Measurements from ENCODE around the gene KCNH5.

The KCNH5 gene, protein sequence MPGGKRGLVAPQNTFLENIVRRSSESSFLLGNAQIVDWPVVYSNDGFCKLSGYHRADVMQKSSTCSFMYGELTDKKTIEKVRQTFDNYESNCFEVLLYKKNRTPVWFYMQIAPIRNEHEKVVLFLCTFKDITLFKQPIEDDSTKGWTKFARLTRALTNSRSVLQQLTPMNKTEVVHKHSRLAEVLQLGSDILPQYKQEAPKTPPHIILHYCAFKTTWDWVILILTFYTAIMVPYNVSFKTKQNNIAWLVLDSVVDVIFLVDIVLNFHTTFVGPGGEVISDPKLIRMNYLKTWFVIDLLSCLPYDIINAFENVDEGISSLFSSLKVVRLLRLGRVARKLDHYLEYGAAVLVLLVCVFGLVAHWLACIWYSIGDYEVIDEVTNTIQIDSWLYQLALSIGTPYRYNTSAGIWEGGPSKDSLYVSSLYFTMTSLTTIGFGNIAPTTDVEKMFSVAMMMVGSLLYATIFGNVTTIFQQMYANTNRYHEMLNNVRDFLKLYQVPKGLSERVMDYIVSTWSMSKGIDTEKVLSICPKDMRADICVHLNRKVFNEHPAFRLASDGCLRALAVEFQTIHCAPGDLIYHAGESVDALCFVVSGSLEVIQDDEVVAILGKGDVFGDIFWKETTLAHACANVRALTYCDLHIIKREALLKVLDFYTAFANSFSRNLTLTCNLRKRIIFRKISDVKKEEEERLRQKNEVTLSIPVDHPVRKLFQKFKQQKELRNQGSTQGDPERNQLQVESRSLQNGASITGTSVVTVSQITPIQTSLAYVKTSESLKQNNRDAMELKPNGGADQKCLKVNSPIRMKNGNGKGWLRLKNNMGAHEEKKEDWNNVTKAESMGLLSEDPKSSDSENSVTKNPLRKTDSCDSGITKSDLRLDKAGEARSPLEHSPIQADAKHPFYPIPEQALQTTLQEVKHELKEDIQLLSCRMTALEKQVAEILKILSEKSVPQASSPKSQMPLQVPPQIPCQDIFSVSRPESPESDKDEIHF

GRCh38 chr14:63045234-63045611 lies at the start of gene KCNH5:
KCNH5 (minus strand) TSS chr14:63045458; CDS start chr14:63045186, 272 bp downstream.
- no peak for DNase-seq

- no peak for DNase-seq
These were observed 46.2 kb upstream of the KCNH5 start for GRCh38 chr14:63091394-63091996.

DNA sequence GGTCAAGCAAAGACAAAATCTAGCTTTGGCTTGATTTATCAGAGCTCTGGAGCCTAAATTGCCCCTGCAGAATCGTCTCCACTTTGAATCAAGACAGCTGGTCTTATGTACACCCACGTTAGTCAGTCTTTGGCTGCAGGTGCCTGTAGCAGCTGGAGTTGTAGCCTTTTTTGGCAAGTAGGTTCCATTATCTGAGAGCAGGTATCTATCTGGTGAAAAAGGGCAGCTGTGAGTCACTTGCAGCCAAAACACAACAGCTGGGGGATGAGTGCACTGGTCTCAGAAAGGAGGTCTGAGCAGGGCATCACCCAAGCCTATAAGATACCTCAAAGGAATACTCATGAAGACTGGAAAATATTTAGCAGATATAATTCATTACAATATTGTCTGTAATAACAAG lies 43.6 kb upstream of the KCNH5 start:
- no peak for DNase-seq

GRCh38 chr14:63078569-63078968 lies 33.3 kb upstream of the KCNH5 start:
- DNase-seq, result no peak

DNA sequence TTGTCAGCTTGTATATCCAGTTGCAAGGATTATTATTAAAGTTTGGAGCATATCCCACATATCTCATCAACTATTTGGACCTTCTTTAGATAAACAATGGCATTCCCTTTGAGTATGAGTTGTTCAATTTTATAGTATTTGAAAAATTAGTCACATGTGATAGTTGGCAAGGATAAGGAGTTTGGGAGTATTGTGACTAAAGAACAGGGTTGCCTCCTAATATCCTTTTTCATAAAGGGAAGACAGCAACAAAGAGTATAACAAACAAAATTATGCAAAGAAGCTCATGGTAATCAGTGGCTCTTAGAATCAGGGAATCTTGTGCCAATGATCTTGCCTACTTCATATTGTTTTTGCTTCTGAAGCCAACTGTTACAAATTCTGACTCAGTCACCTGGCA lies 31.2 kb upstream of the KCNH5 start:
- DNase-seq, result no peak

DNA sequence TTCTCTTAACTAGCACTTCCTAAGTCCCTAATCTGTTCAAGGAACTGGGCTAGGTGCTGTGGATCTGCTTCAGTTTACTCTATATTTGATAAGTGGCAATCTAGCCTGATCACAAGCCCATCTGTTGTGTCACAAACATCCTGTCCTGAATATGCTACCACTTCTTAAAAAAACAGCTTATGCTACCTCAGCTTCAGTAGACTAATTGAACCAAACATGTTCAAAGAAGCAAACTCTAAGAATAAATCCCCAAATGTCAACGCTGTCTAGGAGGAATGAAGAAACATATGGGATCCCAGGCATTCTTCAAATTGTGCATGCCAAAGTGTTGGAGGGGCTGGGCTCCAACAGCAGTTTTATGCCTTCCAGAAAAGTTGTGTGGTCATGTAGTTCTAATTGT lies 10.4 kb upstream of the KCNH5 start:
- DNase-seq, result no peak

DNA sequence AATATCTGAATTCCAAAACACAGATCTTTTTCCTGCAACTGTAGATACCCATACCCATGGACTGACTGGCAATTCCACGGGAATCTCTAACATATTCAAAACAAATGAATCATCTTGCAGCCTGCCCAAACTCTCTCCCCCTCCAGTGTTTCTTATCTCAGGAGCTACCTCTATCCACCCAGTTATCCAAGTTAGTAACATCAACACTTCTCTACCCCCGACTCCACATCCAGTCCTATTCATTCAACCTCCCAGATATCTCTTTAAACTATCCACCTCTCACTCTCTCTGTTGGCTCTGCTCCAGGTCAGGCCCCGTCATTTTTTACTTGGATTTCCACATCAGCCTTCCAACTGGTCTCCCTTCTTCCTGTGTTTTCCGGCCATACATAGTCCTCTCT lies 6.7 kb upstream of the KCNH5 start:
- no peak for DNase-seq

DNA sequence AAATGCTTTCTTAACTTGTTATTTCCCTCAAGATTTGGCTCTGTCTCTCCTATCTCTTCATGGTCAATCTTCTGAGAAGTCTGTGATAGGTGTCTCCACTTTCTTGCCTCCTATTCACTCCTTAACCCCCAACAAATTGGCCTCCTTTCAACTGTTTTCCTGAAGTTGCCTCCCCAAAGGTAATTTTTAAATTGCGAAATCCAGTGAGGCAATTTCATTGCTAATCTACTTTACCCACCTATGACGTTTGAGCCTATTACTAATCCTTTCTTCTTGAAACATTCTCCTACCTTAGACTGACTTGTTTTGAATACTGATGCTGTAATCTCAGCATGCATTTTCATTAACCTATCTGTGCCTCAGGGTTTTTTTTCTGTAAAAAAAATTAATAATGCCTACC lies 6.0 kb upstream of the KCNH5 start:
- no peak for DNase-seq

DNA sequence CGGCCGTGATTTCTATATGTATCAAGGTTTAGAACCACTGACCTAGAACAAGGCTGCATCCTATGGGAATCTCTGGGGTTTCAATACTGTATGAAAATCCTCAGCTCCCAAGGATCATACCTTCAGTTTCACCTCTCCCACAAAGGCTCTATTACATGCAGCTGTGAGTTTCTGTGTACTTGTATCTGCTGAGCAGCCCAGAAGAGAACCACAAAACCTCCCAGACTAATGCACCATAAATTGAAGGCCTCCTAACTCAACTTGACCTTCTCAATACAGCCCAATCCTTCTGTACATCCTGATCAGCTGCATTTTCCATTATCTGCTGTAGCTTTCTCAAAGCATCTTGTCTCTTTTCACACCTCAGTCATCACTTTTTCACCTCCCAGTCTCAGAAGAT lies 5.4 kb upstream of the KCNH5 start:
- no peak for DNase-seq

DNA sequence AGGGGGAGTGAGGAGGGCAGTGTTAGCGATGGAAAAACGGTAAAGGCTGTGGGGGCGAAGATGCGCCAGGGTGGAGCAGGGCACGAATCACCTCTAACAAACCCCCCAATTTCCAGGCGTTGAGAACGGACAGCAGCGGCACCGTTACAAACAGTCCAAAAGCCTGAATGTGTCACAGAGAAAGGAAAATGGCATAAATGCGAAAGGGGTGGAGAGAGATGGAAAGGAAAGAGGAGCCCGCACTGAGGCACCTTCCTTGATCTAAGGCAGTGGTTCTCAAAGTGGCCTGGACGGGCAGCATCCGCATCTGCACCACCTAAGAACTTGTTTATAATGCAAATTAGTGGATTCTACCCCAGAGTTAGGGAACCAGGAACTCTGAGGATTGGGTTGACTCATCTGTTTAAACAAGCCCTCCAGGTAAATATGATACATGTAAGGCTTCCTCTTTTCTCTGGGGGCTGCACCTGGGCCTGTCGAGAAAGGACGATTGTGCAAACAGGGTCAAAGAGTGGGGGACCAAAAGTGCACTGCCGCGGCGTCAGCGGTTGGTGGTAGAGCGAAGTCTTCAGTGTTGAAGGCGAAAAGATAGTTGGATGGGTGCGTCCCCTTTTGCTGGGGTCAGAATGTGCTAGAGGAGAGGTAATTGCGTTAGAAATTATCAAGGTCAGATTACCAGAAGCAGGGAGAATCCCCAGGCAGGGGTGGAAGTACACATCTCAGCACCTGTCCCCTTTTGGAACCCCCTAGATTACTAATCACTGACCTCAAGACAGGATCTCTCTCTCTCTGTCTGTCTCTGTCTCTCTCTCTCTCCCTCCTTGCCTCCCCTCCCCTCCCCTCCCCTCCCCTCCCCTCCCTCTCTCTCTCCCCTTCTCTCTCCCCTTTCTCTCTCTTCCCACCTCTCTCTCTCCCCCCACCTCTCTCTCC lies 1.3 kb upstream of the KCNH5 start:
- DNase-seq, result no peak

GRCh38 chr14:63045612-63046320 lies 508 bp upstream of the KCNH5 start:
- no peak for DNase-seq

GRCh38 chr14:63039866-63040265 lies 5.4 kb downstream of the KCNH5 start:
- no peak for DNase-seq

DNA sequence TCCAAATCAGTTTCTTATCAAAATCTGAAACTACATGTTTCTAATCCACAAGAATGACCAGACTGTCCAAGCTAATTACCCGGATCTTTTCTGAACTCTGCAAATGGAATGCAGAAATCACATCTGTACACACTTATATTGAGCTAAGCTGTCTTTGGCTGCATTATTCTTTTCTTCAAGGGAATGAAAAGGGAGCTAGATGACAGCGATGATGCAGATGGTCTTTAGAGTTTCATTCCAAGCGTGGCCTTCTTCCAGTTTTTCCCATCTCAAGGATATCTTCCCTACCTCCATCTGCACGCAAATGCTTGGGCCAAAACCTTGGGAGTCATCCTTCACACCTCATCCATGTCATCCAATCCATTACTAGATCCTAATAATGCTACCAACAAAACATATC lies 12.6 kb downstream of the KCNH5 start:
- no peak for DNase-seq

DNA sequence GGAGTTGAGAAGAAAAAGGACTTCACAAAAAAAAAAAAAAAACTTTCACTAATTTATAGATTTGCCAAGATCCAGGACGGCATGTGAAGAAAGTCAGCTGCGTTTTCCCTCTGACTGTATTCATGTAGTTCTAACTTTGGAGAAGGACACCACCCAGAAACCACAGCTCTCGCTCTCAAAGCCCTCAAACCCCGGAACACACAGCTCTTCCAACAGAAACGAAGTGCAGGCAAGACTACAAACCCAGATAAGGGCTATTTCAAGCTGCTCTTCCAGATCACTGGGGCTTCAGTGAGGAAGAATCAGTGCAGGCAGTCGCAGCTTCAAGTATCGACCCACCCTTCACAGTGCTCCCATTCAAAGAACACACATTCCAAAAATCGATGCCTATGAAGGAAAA lies 13.2 kb downstream of the KCNH5 start:
- DNase-seq, result no peak

- DNase-seq, result no peak
These were observed 15.1 kb downstream of the KCNH5 start for GRCh38 chr14:63030113-63030512.

GRCh38 chr14:63027719-63028118 lies 17.5 kb downstream of the KCNH5 start:
- no peak for DNase-seq

DNA sequence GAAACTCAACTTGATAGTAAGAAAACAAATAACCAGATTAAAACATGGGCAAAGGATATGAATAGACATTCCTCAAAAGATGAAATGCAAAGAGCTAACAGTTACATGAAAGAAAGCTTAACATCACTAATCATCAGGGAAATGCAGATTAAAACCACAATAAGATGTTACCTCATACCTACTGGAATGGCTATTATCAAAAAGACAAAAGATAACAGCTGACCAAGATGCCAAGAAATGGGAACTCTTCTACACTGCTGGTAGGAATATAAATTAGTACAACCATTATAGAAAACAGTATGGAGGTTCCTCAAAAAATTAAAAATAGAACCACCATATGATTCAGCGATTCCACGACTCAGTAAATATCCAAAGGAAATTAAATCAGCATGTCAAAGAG lies 18.8 kb downstream of the KCNH5 start:
- no peak for DNase-seq

DNA sequence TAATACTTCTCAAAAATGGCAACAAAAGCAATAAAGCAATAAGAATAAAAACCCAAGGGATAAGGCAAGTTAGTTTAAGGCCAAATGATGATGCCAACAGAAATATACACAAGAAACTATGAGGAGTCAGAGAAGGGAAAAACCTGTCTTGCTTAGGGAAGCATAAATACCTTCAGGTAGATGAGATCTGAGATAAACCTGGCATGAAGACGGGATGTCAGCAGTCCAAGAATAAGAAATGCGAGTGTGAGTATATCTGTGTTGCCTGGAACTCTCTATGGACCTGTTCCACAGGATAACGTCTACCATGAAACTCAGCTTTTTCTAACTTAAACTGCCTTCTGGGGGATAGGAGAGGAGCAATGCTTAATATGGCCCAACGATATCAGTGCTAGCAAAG lies 30.6 kb downstream of the KCNH5 start:
- no peak for DNase-seq

DNA sequence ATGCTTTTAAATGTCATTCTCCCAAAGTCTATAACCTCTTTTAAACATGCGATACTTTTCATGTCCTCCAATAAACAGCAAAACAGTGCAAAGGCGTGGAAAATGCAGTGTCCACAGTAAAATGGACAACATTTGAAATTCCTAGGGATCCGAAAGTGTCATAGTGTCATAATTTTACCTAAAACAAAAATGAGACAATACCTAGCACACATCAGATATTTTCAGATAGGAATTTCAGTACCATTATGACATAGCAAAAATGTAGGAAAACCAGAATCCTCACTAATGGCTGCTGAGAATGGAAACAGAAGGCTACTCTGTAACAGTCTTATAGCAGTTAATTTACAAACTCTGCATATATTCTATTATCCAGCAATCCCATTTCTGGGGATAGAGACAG lies 33.1 kb downstream of the KCNH5 start:
- no peak for DNase-seq

- no peak for DNase-seq
These were observed 33.6 kb downstream of the KCNH5 start for GRCh38 chr14:63011623-63012022.

DNA sequence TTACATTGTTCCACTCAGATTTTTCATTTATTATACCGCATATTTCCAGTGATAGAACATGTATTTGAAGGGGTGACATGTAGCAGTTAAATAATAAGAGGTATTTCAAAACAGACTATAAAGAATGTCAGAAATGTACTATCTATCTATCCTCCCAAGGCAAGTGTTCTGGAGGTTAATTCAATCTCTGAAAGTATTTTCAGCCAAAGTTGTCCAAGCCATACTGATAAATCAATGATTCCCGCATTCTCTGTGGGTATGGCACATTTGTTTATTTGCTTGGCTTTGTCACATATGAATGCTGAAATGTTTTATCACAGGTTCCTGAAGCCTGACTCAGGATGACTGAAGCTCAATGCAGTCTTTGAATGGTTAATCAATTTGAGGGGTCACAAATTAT lies 35.8 kb downstream of the KCNH5 start:
- DNase-seq, result no peak

GRCh38 chr14:63006531-63006930 lies 38.7 kb downstream of the KCNH5 start:
- no peak for DNase-seq
